Retina (tissue), 1 donor: Measurements from ENCODE around the gene RNF41.
"Not testable (repeated sequence)": the region's sequence is repeated elsewhere in the genome, so short reads cannot be mapped to it uniquely, and the experiment has no call there.

Experiments used
- DNase-seq: peaks from one replicate; pipeline ENCODE4 v3.0.0-alpha.2; 2016

RNF41 gene

GRCh38 chr12:56221757-56222530 is at the start of gene RNF41:
Gene RNF41, minus strand, starts transcription at chr12:56221922. Its CDS starts 7,875 bp downstream, at chr12:56214047.
- DNase-seq = peak; percentile 99

GRCh38 chr12:56271031-56271430 is 49.3 kb upstream of the RNF41 start:
- DNase-seq = no peak

- DNase-seq = no peak
These were observed 45.8 kb upstream of the RNF41 start for GRCh38 chr12:56267443-56268071.

- DNase-seq = peak; percentile 98
These were observed 45.1 kb upstream of the RNF41 start, which contains the start of gene COQ10A for GRCh38 chr12:56266693-56267442. Gene COQ10A, plus strand, starts transcription at chr12:56266942. Its CDS starts 177 bp downstream, at chr12:56267119.

- DNase-seq = not testable (repeated sequence)
These were observed 44.5 kb upstream of the RNF41 start for GRCh38 chr12:56266068-56266692.

GRCh38 chr12:56262955-56263354 is 41.2 kb upstream of the RNF41 start:
- DNase-seq = not testable (repeated sequence)

GRCh38 chr12:56261503-56262232 is 39.9 kb upstream of the RNF41 start:
- no peak for DNase-seq

- DNase-seq = no peak
These were observed 39.2 kb upstream of the RNF41 start for GRCh38 chr12:56260921-56261320.

GRCh38 chr12:56260380-56260779 is 38.7 kb upstream of the RNF41 start:
- no peak for DNase-seq

- DNase-seq = no peak
These were observed 37.1 kb upstream of the RNF41 start for GRCh38 chr12:56258820-56259183.

GRCh38 chr12:56258068-56258819 is 36.5 kb upstream of the RNF41 start, which contains the start of gene ANKRD52:
Gene ANKRD52, minus strand, starts transcription at chr12:56258384. Its CDS starts 115 bp downstream, at chr12:56258269.
- peak; percentile 93 for DNase-seq

GRCh38 chr12:56257491-56258067 is 35.9 kb upstream of the RNF41 start:
- DNase-seq = peak; percentile 46

- DNase-seq = no peak
These were observed 35.3 kb upstream of the RNF41 start for GRCh38 chr12:56257071-56257470.

- no peak for DNase-seq
These were observed 34.7 kb upstream of the RNF41 start for GRCh38 chr12:56256326-56256960.

GRCh38 chr12:56255671-56256070 is 33.9 kb upstream of the RNF41 start:
- DNase-seq = no peak

GRCh38 chr12:56253091-56253490 is 31.4 kb upstream of the RNF41 start:
- no peak for DNase-seq

GRCh38 chr12:56252649-56253048 is 30.9 kb upstream of the RNF41 start:
- no peak for DNase-seq

- DNase-seq = no peak
These were observed 27.0 kb upstream of the RNF41 start for GRCh38 chr12:56248711-56249110.

GRCh38 chr12:56247923-56248322 is 26.2 kb upstream of the RNF41 start:
- no peak for DNase-seq

- DNase-seq = no peak
These were observed 22.8 kb upstream of the RNF41 start for GRCh38 chr12:56244494-56244893.
